Mesenchymal stem cell (in vitro differentiated cells and primary cell): ENCODE measurements around the gene TPGS1.

Experiments used
- DNase-seq: peaks from one replicate; pipeline ENCODE4 v3.0.0-alpha.2; 2013
- H2AFZ ChIP-seq: one replicate; pipeline ENCODE4 v1.6.1; 2013; ENCODE audit warnings: low read depth, mild to moderate bottlenecking, control low read depth, inconsistent platforms, low read length, moderate library complexity
- H2AK5ac ChIP-seq: 2 replicates; pipeline ENCODE4 v1.6.1; 2013; ENCODE audit warnings: low read length, moderate library complexity, mild to moderate bottlenecking, inconsistent platforms; ENCODE audit not compliant: severe bottlenecking
- H2BK120ac ChIP-seq: one replicate; pipeline ENCODE4 v1.6.1; 2013; ENCODE audit warnings: low read depth, mild to moderate bottlenecking, inconsistent platforms, low read length, moderate library complexity
- H2BK12ac ChIP-seq, 2 experiments: one replicate each; pipeline ENCODE4 v1.6.1; 2013; ENCODE audit warnings: inconsistent platforms in 2 of 2, low read length in 2 of 2, mild to moderate bottlenecking in 2 of 2, moderate library complexity in 2 of 2, control low read depth in 1 of 2
- H2BK15ac ChIP-seq: one replicate; pipeline ENCODE4 v1.6.1; 2013; ENCODE audit warnings: mild to moderate bottlenecking, low read depth, inconsistent platforms; ENCODE audit not compliant: poor library complexity, severe bottlenecking
- H2BK5ac ChIP-seq: 2 replicates; pipeline ENCODE4 v1.6.1; 2013; ENCODE audit warnings: low read depth, mild to moderate bottlenecking, low read length, control low read depth, inconsistent platforms; ENCODE audit not compliant: poor library complexity, severe bottlenecking
- H3K14ac ChIP-seq, 2 experiments: one replicate each; pipeline ENCODE4 v1.6.1; 2013; ENCODE audit warnings: inconsistent platforms in 2 of 2, low read length in 2 of 2, control low read depth in 1 of 2, mild to moderate bottlenecking in 1 of 2, moderate library complexity in 1 of 2
- H3K18ac ChIP-seq, 2 experiments: one replicate each; pipeline ENCODE4 v1.6.1; 2013; ENCODE audit warnings: inconsistent platforms in 2 of 2, low read length in 2 of 2, control low read depth in 1 of 2, low read depth in 1 of 2, mild to moderate bottlenecking in 1 of 2
- H3K23ac ChIP-seq, 2 experiments: one replicate each; pipeline ENCODE4 v1.6.1; 2013; ENCODE audit warnings: inconsistent platforms in 2 of 2, low read length in 2 of 2, mild to moderate bottlenecking in 2 of 2, moderate library complexity in 2 of 2, control low read depth in 1 of 2
- H3K27ac ChIP-seq: 2 replicates; pipeline ENCODE4 v1.5.1; 2013; ENCODE audit warnings: mild to moderate bottlenecking, moderate library complexity, low read length, control low read depth, inconsistent platforms; ENCODE audit not compliant: poor library complexity, severe bottlenecking
- H3K27me3 ChIP-seq, 2 experiments: 2 replicates each; pipeline versions ENCODE4 v1.6.1 to v1.7.0; 2013; ENCODE audit warnings: low read length in 2 of 2, mild to moderate bottlenecking in 2 of 2, moderate library complexity in 2 of 2, control low read depth in 1 of 2, inconsistent platforms in 1 of 2; ENCODE audit not compliant: control insufficient read depth in 1 of 2, insufficient read depth in 1 of 2
- H3K36me3 ChIP-seq, 2 experiments: 2 replicates each; pipeline versions ENCODE4 v1.6.1 to v1.7.0; 2013; ENCODE audit warnings: low read length in 2 of 2, control low read depth in 1 of 2, inconsistent platforms in 1 of 2, low read depth in 1 of 2, mild to moderate bottlenecking in 1 of 2; ENCODE audit not compliant: insufficient read depth in 2 of 2, control insufficient read depth in 1 of 2
- H3K4ac ChIP-seq, 2 experiments: one replicate each; pipeline ENCODE4 v1.6.1; 2013; ENCODE audit warnings: inconsistent platforms in 2 of 2, low read length in 2 of 2, mild to moderate bottlenecking in 2 of 2, moderate library complexity in 2 of 2, control low read depth in 1 of 2, low read depth in 1 of 2
- H3K4me1 ChIP-seq: 2 replicates; pipeline ENCODE4 v1.6.1; 2013; ENCODE audit warnings: low read depth, low read length, control low read depth; ENCODE audit not compliant: control insufficient read depth, insufficient read depth
- H3K4me2 ChIP-seq: 2 replicates; pipeline ENCODE4 v1.6.1; 2013; ENCODE audit warnings: low read length, mild to moderate bottlenecking, inconsistent platforms; ENCODE audit not compliant: poor library complexity, severe bottlenecking
- H3K4me3 ChIP-seq, 2 experiments: 2 replicates each; pipeline versions ENCODE4 v1.5.1 to v1.7.0; 2013; ENCODE audit warnings: low read length in 2 of 2, mild to moderate bottlenecking in 2 of 2, control low read depth in 1 of 2, low read depth in 1 of 2; ENCODE audit not compliant: insufficient read depth in 1 of 2
- H3K79me1 ChIP-seq: replicated peaks from 2 replicates; pipeline ENCODE4 v1.6.1; 2013; ENCODE audit warnings: mild to moderate bottlenecking, control low read depth, low read length, inconsistent platforms; ENCODE audit not compliant: poor library complexity, severe bottlenecking
- H3K9ac ChIP-seq: 2 replicates; pipeline ENCODE4 v1.7.0; 2013; ENCODE audit warnings: mild to moderate bottlenecking, low read length, moderate library complexity
- H3K9me3 ChIP-seq: 2 replicates; pipeline ENCODE4 v1.7.0; 2013; ENCODE audit warnings: mild to moderate bottlenecking, low read length; ENCODE audit not compliant: control insufficient read depth
- H4K8ac ChIP-seq: one replicate; pipeline ENCODE4 v1.6.1; 2013; ENCODE audit warnings: inconsistent platforms, mild to moderate bottlenecking, low read length, moderate library complexity
- H4K91ac ChIP-seq: one replicate; pipeline ENCODE4 v1.6.1; 2013; ENCODE audit warnings: mild to moderate bottlenecking, low read length, inconsistent platforms
- WGBS: methylation state at CpG from one replicate; pipeline ENCODE4 v1.1.7; 2013; ENCODE audit warnings: mixed read lengths; 5-methylcytosine and 5-hydroxymethylcytosine counted together

TPGS1 gene

DNA sequence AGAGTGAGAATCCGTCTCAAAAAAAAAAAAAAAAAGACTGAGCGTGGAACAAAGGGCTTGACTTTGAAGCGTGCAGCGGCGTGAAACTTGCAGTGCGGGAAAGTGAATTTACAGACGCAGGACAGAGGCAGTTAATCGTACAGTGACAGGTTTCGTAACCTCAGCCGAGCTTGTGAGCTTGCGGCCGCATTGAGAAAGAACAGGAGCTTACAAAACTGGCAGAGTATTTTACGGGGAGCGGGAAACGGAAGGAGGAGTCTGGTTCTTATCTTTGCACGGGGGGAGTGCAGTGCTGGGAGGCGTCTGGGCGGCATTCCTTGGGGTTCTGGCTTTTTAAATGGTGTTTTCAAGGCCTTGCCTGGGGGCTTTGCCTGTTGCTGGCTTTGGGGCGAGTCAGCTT lies 59.1 kb downstream of the TPGS1 start:
- Histone ChIP-seq H3K23ac (no peak overlapping the region), H3K4me3 (peak overlapping the region in 1 of 2 experiments; percentile 13), H3K4ac (no peak overlapping the region), H2AFZ (no peak overlapping the region), H2BK12ac (no peak overlapping the region), H4K8ac (no peak overlapping the region), H4K91ac (no peak overlapping the region), H3K36me3 (peaks cover 0 to 3% of the 10 kb centered on the region in 2 experiments), H2BK120ac (no peak overlapping the region), H2BK15ac (no peak overlapping the region), H3K79me1 (no peaks in the 10 kb centered on the region), H3K27ac (no peak overlapping the region), H3K14ac (no peak overlapping the region), H2BK5ac (no peak overlapping the region), H3K4me2 (no peak overlapping the region), H3K27me3 (no peaks in the 10 kb centered on the region), H3K9ac (no peak overlapping the region), H3K18ac (no peak overlapping the region), H2AK5ac (no peak overlapping the region), H3K4me1 (peaks cover 6% of the 10 kb centered on the region), H3K9me3 (no peaks in the 10 kb centered on the region)
- WGBS, result 3% methylated on average over 19 of the region's 19 CpGs
- DNase-seq, result peak; percentile 99

- Histone ChIP-seq H2AFZ (no peak overlapping the region), H3K27me3 (no peaks in the 10 kb centered on the region), H3K27ac (no peak overlapping the region), H2BK5ac (no peak overlapping the region), H2AK5ac (no peak overlapping the region), H3K18ac (peak overlapping the region; percentile 89 to 91), H4K91ac (peak overlapping the region; percentile 25), H3K9ac (no peak overlapping the region), H3K9me3 (no peaks in the 10 kb centered on the region), H3K36me3 (peaks cover 0 to 3% of the 10 kb centered on the region in 2 experiments), H3K4ac (peak overlapping the region; percentile 66 to 96), H2BK12ac (peak overlapping the region; percentile 67 to 98), H3K4me2 (no peak overlapping the region), H2BK120ac (peak overlapping the region; percentile 87), H3K14ac (no peak overlapping the region), H3K79me1 (no peaks in the 10 kb centered on the region), H3K4me1 (peaks cover 6% of the 10 kb centered on the region), H4K8ac (peak overlapping the region; percentile 36), H3K23ac (no peak overlapping the region), H3K4me3 (peak overlapping the region in 1 of 2 experiments; percentile 13), H2BK15ac (peak overlapping the region; percentile 44)
- 65% methylated on average over 16 of the region's 16 CpGs for WGBS
- no peak for DNase-seq
These were observed 59.5 kb downstream of the TPGS1 start for GRCh38 chr19:566844-567243.

DNA sequence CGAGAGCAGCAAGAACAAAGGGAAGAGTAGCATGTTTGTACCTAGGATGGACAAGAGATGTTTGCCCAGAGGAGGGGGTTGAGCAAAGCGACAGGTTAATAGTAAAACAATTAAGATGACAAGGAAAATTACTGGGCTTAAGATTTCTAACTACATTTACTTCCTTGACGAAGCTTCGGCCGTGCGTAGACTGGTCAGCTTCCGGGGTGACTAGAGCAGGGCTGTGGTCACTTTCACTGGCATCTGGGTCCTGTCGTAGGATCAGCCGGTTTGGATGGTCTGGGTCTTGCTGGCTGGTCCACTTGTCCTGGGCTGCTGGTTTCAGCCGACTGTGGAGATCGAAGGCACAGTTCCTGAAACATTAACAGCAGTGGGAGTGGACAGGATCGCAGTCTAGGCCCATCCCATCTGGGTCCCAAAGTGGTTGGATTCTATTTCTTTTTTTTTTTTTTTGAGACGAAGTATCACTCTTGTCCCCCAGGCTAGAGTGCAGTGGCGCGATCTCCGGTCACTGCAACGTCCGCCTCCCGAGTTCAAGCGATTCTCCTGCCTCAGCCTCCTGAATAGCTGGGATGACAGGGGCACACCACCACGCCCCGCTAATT lies 60.1 kb downstream of the TPGS1 start:
- Histone ChIP-seq H3K18ac (peak overlapping the region; percentile 89 to 93), H3K27ac (no peak overlapping the region), H3K36me3 (peaks cover 0 to 3% of the 10 kb centered on the region in 2 experiments), H3K4me2 (no peak overlapping the region), H3K9me3 (no peaks in the 10 kb centered on the region), H2BK120ac (peak overlapping the region; percentile 87), H3K4me1 (peaks cover 6% of the 10 kb centered on the region), H2AK5ac (no peak overlapping the region), H3K4ac (peak overlapping the region; percentile 66 to 67), H3K14ac (peak overlapping the region in 1 of 2 experiments; percentile 65), H2BK15ac (peak overlapping the region; percentile 36), H2BK12ac (peak overlapping the region; percentile 93 to 98), H2BK5ac (no peak overlapping the region), H3K27me3 (no peaks in the 10 kb centered on the region), H3K79me1 (no peaks in the 10 kb centered on the region), H3K4me3 (no peak overlapping the region), H3K9ac (no peak overlapping the region), H4K91ac (peak overlapping the region; percentile 97), H2AFZ (no peak overlapping the region), H3K23ac (no peak overlapping the region), H4K8ac (peak overlapping the region; percentile 36)
- WGBS, result 89% methylated on average over 22 of the region's 22 CpGs
- DNase-seq, result no peak
